ENCODE results near the gene VAC14.

Gene VAC14

DNA sequence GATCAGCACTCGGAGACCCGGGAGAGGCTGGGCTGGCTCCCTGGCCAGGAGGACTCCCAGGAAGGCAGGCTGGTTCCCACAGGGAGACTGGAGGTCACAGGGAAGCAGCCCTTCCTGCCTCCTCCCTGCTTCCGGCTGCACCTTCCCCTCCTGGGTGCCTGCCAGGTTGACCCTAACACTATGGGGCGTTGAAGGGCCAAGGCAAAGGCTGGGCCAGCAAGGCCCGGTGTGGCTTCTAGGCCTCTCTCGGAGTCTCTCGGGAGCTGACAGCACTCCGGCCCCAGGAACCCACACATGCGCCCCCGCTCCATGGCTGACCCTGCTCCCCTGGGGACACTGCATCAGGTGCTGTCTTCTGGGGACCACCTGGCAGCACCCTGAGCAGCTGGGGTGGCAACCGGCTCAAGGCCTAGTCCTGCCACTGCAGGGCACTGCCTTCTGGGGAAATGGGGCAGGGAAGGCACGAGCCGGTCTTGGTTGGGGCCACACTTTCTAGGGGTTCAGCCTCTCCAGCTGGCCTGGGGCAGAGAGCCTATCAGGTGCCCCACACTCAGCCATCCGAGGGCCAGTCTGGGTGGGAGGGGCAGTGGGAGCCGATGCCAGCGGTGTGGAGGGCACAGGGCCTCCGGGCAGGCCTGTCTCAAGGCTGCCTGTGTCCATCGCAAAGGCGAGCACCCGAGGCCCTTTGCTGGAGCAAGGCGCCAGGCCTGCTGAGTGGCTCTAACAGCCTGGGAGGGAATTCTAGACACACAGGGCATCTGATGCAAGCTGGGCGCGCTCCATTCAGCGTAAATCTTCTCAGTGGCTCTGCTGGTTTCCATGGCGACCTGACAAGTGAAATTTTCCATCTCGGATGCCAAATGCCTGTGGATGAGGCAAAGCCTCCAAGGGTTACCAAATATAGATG is 109.5 kb downstream of the VAC14 start:
- DNase-seq (ENCODE audit: low read depth) = peak; percentile 88
- no peak overlapping the region for H3K4me3 ChIP-seq (replicated peaks; ENCODE audit: low read depth, low read length)
- TF ChIP-seq, protein P1, sequence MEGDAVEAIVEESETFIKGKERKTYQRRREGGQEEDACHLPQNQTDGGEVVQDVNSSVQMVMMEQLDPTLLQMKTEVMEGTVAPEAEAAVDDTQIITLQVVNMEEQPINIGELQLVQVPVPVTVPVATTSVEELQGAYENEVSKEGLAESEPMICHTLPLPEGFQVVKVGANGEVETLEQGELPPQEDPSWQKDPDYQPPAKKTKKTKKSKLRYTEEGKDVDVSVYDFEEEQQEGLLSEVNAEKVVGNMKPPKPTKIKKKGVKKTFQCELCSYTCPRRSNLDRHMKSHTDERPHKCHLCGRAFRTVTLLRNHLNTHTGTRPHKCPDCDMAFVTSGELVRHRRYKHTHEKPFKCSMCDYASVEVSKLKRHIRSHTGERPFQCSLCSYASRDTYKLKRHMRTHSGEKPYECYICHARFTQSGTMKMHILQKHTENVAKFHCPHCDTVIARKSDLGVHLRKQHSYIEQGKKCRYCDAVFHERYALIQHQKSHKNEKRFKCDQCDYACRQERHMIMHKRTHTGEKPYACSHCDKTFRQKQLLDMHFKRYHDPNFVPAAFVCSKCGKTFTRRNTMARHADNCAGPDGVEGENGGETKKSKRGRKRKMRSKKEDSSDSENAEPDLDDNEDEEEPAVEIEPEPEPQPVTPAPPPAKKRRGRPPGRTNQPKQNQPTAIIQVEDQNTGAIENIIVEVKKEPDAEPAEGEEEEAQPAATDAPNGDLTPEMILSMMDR (IDR thresholded peaks at IDR 0.05; ENCODE audit: low read length, missing control alignments) = no peak

DNA sequence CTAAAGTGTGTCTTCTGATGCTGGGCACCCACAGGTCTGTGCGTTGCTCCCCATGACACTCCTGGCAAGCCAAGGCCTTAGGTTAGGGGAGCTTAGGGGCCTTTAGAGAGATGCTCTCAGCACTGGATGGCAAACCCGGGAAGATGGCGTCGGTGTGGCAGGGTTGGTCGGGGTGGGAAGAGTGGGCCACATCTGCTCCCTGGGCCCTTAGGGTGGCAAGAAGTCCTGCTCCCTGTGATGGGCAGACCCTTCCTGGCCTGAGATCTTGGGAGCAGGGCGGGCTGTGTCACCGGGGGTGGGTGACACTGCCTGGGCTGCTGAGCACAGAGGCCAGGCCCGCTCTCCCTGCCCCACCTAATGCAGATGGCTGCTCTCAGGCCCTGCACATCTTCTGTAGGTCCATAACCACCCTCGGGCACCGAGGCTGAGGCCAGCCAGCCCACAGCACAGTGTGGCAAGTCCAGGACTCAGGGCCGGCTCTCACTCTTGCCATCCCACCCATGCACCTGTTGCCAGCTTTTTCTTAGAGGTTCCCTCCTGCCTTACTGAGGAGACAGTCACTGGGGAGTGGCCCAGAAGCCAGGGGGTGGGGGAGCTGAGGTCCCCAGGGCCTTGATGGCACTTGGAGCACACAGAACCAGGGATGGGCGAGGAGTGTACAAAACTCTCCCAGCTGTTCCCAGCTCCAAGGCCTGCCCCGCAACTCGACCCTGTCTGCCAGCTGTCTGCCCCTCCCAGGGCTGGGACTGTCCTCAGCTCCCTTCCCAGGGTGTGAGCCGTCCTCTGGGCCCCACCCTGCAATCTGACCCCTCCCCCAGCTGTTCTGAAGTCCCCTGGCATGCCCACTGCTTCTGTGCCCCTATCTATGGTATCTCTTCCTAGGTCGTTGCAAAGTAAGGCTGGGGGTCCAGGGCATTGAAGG is 110.7 kb downstream of the VAC14 start:
- TF ChIP-seq, protein P1 (IDR thresholded peaks at IDR 0.05; ENCODE audit: low read length, missing control alignments) = no peak
- no peak overlapping the region for H3K4me3 ChIP-seq (replicated peaks; ENCODE audit: low read depth, low read length)
- no peak for DNase-seq (ENCODE audit: low read depth)

DNA sequence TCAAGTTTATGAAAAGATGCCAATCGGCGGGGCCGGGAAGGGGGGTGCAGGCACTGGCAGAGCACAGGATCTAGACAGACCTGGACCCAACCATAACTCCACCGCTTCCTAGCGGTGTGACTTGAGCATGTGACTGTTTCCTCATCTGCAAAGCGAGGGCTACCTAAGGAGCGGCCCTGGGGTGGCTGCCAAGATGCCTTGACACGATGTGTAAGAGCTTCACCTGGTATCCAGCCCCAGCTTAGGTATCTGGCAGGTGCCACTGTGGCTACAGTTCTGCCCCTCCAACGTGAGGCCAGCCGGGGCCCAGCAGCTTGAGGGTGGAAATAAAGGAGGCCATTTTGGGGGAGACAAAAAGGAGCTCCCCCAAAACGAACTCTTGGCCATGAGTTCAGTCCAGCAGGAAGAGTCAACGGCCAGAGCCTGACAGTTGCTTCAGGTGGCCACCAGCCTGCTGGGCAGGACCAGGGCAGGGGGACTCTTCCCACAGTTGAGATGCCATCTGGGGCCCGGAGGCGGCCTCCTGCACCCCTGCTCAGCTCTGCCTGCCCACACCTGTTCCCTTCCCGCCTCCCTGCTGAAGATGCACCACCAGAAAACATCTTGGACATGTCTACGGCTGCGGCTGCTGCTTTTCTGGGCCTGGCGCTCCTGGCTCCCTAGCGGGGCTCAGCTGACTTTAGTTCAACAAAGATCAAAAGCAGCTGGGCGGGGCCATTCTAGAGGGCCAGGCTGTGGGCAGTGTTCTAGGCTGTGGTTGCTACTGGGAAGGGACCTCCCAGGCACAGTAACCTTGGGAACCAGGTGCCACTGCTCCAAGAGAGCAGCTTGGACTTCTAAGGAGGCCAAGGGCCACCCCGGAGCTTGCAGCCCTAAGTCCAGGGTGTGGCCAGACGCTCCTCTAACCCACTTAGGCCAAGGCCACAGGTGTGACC is 111.7 kb downstream of the VAC14 start:
- no peak overlapping the region for H3K4me3 ChIP-seq (replicated peaks; ENCODE audit: low read depth, low read length)
- TF ChIP-seq, protein P1 (IDR thresholded peaks at IDR 0.05; ENCODE audit: low read length, missing control alignments) = no peak
- DNase-seq (ENCODE audit: low read depth) = no peak

DNA sequence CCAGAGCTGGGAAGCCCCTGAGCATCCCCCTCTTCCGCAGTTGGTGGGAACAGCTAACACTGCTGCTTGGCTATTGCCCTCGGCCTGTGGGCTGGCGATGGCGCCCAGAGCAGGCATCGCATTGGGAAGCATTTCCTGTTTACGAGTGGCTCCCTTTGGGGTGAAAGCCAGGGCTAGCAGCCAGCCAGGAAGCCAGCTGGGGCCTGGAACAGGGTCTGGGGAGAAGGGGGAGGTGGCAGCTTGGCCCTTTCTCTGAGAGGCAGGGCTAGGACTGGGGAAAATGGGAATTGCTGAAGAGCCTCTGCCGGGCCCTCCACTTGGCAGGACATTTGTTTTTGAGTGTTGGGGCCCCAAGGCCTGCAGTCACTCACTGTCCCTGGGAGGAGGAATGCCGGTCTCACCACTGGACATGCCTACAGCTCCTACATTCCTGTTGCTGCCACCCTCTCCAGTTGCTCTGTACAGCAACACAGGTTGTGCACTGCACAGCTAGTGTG is 112.7 kb downstream of the VAC14 start:
- H3K4me3 ChIP-seq (replicated peaks; ENCODE audit: low read depth, low read length) = no peak overlapping the region
- TF ChIP-seq, protein P1 (IDR thresholded peaks at IDR 0.05; ENCODE audit: low read length, missing control alignments) = no peak
- peak; percentile 74 for DNase-seq (ENCODE audit: low read depth)

DNA sequence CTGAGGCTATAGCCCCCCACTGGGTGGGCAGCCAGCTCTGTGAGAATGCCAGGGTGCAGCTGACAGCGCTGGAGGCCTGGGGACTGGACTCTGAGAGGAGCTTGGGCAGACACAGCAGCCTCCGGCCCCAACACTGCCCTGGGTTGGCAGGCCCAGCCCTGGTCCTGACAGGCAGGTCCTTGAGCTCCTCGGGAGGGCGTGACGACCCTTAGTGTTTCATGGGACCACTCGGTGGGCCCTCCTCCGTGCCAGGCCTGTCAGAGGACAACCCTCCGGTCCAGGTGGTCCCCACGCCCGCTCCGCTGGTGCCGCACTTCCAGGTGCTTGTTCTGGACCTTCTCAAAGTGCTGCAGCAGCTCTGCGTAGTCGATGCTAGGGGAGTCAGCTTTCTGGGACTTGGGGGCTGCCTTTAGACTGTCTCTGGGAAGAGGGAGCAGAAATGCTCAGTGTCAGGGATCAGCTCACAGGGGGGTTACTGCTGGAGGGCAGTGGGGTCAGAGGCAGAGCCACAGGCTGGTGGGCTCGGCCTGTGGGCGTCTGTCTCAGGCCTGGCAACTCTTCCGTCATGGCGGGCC is 113.2 kb downstream of the VAC14 start:
- H3K4me3 ChIP-seq (replicated peaks; ENCODE audit: low read depth, low read length) = no peak overlapping the region
- TF ChIP-seq, protein P1 (IDR thresholded peaks at IDR 0.05; ENCODE audit: low read length, missing control alignments) = no peak

DNA sequence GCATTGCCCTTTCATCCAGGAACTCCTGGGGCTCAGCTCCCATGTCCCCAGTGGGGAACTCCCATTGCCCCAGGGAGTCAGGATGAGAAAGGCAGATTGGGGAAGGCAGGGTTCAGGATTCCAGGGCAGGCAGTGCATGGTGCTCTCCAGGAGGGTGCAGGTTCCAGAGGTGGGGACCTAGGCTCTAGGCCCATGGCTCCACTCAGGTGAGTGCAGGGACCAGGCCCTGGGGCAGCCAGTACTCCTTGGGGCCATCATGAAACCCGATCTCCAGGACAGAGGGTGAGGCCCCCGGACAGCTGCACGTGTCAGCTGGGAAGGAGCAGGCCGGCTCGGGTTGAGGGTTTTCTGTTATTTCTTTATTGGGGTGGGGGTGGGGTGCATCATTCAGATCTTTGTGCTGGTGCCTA is 113.9 kb downstream of the VAC14 start:
- H3K4me3 ChIP-seq (replicated peaks; ENCODE audit: low read depth, low read length) = no peak overlapping the region

More for the DNA sequence above, 113.2 kb downstream of the VAC14 start:
- DNase-seq (ENCODE audit: low read depth) = no peak

More for the DNA sequence above, 113.9 kb downstream of the VAC14 start:
- no peak for DNase-seq (ENCODE audit: low read depth)
- TF ChIP-seq, protein P1 (IDR thresholded peaks at IDR 0.05; ENCODE audit: low read length, missing control alignments) = no peak

All from fibroblast of pulmonary artery (primary cell).